NCI-H82 treated with DMSO at 0.1 percent for 48 hours (cell line): ENCODE data around the gene TRPV3.
"Not testable (repeated sequence)": the region's sequence is repeated elsewhere in the genome, so short reads cannot be mapped to it uniquely, and the experiment has no call there.

Experiments
- DNase-seq: peaks from one replicate; lab custom pipeline; 2025; ENCODE audit not compliant: unreplicated experiment; lab: John Stamatoyannopoulos, UW

TRPV3 gene

DNA sequence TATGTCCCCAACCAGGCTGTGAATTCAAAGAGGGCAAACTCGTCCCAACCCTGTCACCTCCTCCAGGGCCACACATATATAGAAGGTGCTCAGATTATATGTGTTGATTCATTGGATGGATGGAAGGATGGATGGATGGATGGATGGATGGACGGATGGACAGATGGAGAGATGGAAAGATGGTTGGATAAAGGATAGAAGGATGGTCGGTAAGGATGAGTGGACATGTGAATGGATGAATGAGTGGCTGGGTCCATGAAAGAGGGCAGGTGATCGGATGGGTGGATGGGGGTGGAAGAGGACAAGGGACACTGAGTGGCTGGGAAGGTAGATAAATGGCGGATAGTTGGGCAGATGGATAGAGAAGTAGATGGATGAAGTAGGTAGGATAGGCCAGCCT is 30.1 kb downstream of the TRPV3 start:
- no peak for DNase-seq

DNA sequence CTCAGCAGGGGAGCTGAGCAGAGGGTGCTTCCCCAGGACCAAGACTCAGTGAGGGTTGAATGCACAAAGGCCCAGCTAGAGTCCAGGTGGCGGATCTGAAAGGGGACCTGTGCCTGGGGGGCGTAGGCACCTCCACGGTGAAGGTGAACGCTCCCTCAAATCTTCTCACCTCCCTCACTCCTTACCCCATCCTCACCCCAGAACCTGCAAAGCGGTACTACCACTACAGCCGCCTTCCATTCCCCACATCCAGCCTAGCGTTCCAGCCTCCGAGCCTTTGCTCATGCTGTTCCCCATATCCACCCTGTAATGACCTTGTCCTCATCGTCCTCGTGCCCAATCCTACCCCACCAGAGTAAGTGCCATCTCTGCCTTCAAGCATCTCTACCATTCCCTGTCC is 30.6 kb downstream of the TRPV3 start:
- DNase-seq: no peak

DNA sequence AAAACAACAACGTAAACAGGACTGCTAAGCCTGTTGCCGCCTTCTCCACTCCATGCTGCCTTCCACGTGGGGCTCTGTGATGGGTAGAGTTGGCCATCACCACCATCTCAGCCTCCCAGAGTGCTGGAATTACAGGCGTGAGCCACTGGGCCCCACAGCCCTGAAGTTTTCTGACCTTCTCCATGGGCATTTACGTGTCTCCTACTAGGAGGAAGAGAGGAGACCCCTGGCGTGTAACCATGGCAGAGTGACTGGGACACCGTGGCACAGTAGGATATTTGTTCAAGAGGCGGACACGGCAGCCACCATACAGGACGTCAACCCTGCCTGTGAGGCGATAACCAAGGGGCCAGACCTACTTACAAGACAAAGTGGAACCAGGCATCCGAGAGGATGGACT is 31.1 kb downstream of the TRPV3 start:
- DNase-seq: no peak

DNA sequence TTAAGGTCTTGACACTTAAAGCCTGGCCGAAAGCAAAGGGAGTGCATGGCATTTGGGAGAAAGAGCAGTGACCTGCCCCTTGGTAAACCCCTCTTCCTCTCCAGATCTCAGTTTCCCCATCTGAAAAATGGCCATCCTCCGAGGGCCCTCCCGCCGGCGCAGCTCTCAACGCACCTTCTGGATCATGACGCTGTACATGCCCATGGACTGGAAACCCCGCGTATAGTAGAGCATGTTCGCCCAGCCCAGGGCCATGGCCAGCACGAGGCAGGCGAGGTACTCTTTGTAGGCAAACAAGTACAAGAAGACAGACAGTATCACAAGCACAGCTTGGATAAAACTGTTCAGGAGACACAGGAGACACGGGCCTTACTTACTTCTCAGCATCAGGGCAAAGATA is 33.6 kb downstream of the TRPV3 start:
- no peak for DNase-seq

DNA sequence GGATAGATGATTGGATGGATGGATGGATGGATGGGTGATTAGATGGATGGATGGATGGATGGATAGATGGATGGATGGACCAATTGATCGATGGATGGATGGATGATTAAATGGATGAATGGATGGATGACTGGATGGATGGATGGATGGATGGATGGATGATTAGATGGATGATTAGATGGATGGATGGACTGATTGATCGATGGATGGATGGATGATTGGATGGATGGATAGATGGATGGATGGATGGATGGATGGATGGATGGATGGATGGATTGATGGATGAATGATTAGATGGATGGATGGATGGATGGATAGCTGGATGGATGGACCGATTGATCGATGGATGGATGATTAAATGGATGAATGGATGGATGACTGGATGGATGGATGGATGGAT is 38.1 kb downstream of the TRPV3 start:
- not testable (repeated sequence) for DNase-seq

DNA sequence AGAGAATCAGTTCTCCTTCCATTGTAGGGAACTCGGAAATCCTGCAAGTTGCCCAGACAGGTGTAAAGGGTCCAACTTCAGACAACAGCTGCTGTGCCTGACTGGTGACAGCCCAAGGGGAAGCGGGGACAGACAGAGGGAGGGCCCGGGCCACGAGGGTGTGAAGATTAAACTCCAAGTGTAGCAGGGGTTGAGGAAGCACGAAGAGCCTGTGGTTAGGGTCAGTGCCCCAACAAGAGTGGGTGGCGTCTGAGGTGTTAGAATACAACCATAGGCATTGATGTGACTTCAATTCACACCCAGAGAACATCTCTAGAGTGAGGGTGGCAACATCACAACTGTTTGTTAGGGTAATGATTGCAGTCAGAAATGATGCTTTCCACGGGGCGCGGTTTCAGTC is 42.7 kb downstream of the TRPV3 start:
- DNase-seq: no peak

DNA sequence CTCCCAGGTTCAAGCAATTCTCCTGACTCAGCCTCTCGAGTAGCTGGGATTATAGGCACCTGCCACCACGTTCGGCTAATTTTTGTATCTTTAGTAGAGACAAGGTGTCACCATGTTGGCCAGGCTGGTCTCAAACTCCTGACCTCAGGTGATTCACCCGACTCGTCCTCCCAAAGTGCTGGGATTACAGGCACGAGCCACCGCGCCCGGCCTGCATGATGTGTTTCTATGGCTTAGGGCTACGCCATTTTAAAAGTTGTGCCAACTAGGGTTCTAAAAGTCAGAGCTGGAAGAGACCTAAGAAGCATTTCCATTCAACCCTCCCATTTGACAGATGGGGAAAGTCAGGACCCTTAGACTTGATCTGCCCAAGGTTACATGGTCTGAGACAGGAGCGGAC is 43.4 kb downstream of the TRPV3 start:
- not testable (repeated sequence) for DNase-seq

DNA sequence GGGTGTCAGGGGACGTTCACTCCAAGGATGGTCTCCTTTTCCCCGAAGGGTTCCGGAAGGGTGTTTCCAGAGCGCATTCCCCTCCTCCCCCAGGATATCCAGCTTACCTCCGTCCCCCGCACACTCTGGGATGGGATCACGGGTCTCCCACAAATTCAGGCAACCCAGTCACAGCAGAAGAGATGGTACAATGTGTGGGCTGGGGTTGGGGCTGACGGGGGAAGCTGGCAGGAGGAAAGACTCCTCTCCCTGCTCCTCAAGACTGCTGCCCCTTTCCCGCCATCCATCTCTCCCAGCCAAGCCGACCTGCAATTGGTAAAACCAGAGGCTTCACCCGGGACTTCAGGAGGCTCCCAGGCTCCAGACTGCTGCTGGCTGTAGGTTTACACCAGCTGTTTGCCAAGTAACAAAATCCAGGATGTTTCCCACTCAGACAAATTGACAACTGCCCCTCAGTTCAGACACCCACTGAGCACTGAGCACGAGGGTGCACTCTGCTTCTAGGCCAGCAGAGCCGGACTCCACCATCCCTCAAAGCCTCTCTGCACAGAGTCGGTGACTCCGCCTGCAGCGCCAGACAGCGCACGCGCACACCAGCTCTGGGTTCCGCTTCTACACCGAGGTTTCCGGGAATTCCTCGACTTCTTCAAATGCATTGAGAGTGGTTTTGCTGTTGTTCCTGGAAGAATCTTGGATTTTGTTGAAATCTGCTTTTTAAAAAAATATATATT is 44.1 kb downstream of the TRPV3 start:
- no peak for DNase-seq

DNA sequence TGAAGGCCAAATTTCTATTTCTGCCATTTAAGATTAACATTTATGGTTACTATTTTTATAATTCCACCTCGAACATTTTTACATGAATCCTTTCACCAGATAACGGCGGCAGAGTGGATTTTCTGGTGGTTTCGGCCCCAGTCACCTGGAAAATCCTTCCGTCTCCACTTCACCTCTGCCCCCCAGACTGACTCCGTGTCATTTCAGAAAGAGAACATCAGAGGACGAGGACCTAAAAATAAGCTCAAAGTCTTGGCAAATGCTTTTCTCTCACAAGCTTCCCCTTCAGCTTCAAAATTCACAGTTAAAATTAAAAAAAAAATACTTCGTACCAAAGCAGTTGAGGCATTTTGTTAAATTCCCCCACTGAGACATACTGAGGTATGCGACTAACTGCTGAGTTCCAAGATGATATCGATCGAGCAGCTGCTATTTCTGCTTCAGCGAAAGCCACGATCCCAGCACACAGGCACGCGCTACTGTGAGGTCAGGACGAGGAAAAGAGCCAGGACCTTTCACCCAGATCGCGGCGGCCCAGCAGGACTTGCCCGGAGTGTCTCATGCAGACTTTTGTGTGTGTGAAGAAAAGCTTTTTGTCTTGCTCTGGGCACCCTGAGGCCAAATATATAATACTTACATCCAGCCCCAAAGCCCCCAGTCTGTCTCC is 45.0 kb downstream of the TRPV3 start:
- DNase-seq: no peak

DNA sequence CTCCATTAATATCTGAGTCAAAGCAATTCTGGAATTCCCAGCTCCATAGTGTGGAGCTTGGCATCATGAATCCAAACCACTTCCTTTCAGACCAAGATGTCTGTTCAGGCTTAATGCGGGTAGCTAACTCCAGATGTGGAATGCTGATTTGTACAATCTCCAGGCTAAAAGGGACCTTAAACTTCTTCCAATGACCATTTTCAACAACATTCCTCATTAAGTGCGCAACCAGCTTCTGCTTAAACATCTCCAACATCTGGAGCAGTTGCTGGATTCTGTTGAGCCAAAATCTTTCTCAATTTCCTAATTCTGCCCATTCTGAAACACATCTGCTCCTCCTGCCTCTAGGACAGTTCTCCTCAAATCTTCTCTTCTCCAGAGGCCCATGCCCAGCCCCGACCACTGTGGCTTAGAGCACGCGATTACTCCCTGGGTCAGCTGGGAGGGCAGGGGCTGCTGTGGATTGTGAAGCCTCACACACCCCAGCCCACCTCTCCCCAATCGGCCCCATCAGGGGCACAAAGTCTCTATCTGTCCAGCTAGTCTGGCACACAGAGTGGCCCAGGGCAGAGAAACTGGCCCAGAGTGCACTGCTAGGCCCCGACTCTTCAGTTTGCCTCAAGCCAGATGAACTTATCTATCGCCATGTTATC is 45.6 kb downstream of the TRPV3 start:
- DNase-seq: no peak

DNA sequence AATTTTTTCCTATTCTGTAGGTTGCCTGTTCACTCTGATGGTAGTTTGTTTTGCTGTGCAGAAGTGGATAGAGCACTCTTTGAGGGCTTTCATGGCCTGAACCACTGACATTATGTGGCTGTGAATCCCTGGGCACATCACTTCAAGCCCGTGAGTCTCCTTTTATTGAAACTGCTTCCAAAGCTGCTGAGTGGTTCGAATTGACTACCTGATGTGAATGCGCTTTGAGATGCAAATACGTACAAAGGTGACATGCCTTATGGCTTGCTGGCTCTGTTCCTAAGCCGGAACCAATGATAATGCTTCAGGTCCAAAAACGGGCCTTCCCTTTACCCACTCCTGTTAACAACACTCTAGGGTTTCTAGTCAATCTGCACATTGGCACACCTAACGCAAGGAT is 47.5 kb downstream of the TRPV3 start:
- DNase-seq: no peak

DNA sequence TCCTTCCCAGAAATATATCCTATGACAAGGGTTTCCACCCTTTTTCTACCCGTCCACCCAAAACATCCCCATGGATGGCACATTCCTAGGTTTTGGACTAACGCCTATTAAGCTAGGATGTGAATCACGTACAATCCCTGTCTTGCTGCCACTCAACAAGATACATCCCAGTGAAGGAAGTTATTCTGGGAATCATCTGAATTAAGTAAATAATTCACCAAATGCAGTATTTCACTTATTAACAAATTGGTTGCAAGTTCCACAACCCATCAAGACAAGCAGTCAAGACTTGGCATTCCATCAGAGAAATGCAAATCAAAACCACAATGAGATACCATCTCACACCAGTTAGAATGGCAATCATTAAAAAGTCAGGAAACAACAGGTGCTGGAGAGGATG is 49.7 kb downstream of the TRPV3 start:
- DNase-seq: no peak

DNA sequence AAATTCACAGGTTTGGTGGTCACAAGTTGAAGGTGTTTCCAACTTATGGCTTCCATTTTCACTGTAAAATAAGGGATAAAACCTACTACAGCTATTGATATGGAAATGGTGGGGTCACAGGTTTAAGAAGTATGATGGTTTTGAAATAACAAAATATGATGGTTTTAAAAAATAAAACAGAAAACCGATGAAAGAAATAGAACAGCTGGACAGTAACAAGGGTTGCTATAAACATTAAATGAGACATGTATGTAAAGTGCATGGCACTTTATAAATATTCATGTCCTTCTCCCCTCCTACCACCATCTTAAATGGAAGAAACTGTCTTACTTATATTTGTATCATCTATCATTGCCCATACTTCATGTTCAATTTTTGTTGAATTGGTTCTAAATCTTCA is 50.5 kb downstream of the TRPV3 start:
- DNase-seq: no peak

DNA sequence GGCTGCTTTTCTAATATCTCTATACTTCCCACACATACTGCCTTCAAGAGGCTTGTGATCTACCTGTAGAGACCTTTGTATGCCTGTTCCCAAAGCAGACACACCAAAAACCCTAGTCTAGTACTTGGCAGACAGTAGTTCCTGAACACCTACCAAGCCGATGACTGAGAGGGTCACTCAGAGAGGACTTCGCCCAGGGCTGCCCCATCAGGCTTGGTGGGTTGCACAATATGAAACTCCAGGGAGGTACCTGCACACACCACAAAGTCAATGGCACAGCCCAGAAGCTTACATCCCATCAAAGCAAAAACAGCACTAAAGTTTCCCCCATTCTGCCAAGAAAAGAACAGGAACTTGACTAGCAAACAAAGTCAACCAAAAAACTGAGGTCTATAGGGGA is 51.6 kb downstream of the TRPV3 start:
- no peak for DNase-seq

DNA sequence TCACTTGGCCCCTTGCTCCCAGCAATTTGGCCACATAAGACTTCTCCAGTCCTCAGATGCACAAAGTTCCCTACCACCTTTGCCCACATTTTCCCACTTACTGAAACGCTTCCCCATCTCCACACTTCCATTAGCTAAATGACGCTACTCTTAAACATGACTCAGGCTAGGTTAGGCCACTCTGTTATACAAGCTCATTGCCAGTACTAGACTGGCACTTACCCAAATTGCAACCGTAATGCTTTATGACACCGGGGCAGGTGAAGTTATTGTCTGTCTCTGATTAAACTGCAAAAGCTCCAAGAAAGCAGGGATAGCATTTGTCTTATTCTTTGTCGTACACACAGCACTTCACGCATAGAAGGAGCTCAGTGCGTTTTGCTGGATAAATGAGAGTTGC is 52.6 kb downstream of the TRPV3 start:
- no peak for DNase-seq

DNA sequence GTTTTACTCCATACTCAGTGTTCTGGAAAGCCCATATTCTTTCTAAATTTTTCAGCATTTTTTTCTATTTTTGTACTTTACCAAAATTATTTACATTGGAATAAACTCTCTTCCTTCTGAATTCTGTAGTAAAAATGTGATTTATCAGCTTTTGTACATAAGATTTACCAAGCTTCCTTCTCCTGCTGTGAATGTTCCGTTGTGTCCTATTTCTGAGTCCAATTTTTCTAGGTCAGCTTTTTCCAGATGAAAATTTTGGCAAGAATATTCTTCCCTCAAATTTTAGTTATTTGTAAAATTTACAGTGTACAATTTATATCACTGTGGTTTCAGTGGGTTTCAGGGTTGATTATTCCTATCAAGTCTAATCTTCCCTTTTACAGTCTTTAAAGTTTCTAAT is 54.3 kb downstream of the TRPV3 start:
- no peak for DNase-seq

DNA sequence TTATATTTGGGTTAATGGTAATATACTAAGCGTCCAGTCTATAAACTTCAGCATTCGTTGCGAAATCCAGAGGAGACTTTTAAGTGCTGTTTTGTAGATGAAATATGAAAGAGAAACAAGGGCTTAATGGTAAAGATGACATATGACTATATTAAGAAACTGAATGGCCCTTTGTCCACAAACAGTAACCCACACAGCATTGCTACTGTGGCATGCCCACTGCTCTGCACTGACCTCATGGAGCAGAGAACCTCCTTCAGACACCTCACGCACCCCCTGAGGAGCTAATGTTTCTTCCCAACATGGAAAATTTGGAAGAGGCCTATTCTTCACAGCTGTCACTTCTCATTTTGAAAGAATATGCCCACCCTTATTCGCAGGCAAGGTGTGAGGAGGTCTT is 55.1 kb downstream of the TRPV3 start:
- DNase-seq: no peak

DNA sequence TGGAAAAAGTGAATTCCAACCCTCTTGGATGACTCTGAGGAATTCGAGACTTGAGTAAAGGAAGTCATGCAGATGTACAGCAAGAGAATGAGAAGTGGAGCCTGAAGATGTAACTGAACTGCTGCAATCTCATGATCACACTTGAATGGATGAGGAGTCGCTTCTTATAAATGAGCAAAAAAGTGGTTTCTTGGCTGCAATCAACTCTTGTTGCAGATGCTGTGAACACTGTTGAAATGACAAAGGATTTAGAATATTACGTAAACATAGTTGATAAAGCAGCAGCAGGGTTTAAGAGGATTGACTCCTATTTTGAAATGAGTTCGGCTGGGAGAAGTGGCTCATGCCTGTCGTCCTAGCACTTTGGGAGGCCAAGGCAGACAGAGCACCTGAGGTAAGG is 56.3 kb downstream of the TRPV3 start:
- DNase-seq: no peak

DNA sequence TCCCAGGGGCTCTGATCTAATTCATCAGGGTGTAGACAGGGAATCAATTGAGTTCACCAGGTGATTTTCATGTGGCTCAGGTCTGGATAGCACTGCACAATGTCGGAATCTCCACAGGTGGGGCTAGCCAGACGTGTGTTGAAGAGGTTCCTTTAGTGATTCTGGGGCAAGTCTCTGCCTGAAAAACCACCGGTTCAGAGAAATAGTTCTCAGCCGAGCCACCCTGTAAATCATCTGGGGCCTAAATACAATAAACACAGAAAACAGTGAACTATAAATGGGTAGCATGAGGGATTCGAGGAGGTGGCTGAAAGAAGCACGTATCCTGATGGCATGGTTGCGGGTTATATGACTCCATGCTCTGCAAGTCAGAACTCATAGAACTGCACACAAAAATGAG is 60.5 kb downstream of the TRPV3 start:
- no peak for DNase-seq

DNA sequence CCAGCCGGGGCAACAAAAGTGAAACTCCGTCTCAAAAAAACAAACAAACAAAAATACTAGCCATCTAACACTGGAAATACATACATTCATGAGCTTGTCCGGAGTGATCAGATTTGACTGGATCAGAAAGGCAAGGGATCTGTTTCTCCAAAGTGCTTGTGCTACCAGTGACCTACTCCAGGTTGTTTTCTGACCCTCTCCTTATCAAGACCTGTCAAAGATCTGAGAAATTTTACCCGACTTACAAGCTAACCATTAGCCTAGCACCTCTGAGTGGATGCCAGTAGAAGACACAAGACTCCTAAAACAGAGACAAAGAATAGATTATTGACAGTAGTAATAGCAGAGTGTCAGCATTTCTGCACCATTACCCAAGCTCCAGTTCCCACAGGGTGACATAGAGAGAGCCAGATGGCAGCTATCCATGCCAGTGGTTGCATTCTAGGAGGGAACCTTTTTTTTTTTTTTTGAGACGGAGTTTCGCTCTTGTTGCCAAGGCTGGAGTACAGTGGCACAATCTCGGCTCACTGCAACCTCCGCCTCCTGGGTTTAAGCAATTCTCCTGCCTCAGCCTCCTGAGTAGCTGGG is 72.0 kb downstream of the TRPV3 start:
- no peak for DNase-seq

DNA sequence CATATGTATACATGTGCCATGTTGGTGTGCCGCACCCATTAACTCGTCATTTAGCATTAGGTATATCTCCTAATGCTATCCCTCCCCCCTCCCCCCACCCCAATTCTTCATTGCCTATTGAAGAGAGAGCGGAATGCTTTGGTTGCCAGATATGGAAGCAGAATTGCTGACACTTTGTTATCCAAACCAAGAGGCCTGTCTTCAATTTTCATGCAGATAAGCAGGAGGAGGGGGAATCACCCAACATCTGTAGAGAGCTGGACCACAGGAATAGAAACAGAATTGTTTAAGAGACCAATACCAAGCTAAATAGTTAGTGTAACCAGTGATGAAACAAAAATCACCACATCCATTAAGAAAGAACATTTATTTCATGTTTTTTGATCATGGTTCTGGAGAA is 74.8 kb downstream of the TRPV3 start:
- no peak for DNase-seq

DNA sequence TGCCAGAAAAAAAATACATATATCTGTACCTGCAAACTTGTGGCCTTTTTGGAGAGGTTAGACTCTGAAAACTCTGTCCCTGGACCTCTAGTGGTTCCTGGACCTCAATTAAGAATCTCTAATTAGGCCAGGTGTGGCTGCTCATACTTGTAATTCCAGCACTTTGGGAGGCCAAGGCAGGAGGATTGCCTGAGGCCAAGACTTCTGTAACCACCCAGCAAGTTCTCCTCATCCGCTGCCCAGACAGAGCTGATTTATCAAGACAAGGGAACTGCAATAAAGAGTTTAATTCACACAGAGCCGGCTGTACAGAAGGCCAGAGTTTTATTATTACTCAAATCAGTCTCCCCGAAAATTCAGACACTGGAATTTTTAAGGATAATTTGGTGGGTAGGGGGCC is 77.6 kb downstream of the TRPV3 start:
- no peak for DNase-seq
